Uterus (tissue), 2 donors: ENCODE measurements around the gene SEMA3E.

Source experiments
- POLR2A ChIP-seq, 2 donors: fragments of 450-650 bp; IDR thresholded peaks; one replicate each; pipeline ENCODE4 v1.6.1; 2016; ENCODE audit warnings: antibody characterized with exemption in 2 of 2, mild to moderate bottlenecking in 1 of 2, moderate library complexity in 1 of 2
- TF ChIP-seq, protein P1 (sequence below), 4 experiments: fragments of 200-600 bp in 2 of 4; fragments of 450-650 bp in 2 of 4; sonication (generic) in 2 of 4; IDR thresholded peaks; one replicate each; pipeline ENCODE4 v1.5.1; 2016 to 2019; ENCODE audit warnings: antibody characterized with exemption in 4 of 4, mild to moderate bottlenecking in 2 of 4, moderate library complexity in 1 of 4

DNA sequence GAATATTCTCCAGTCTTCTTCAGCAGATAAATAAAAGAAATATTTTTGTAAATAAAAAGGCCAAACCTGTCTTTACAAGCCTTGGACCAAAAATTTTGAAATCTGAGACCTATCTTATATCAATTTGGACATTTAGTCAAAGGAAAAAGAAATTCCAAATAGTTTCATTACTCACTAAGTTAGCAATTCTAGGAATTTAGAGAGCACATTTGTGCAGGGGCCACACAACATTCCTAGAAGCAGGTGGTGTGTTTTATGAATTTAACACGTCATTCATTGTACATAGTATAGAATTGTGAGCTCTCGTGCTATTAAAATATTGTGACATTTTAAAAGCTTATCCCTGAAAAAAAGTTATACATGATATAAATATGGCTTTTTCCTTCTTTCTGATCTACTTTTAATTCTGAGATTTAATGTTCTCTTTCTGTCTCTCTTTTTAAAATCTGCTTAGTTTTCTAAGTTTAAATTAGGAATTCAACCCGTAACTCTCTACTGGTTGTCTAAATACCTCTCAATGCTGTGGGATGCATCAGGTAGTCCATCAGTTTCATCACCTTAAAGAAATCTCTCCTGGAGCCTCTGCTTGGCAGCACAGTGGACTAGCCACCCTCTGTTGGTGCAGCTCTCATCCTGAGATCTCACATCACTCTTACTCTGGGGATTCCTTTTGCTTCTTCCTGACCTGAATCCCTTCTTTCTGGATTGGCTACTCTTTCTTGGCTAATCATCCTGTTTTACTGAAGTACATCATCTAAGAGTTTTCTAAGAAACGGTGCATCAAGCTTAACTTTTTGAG is 124.5 kb downstream of the SEMA3E start:
- TF ChIP-seq, protein P1, sequence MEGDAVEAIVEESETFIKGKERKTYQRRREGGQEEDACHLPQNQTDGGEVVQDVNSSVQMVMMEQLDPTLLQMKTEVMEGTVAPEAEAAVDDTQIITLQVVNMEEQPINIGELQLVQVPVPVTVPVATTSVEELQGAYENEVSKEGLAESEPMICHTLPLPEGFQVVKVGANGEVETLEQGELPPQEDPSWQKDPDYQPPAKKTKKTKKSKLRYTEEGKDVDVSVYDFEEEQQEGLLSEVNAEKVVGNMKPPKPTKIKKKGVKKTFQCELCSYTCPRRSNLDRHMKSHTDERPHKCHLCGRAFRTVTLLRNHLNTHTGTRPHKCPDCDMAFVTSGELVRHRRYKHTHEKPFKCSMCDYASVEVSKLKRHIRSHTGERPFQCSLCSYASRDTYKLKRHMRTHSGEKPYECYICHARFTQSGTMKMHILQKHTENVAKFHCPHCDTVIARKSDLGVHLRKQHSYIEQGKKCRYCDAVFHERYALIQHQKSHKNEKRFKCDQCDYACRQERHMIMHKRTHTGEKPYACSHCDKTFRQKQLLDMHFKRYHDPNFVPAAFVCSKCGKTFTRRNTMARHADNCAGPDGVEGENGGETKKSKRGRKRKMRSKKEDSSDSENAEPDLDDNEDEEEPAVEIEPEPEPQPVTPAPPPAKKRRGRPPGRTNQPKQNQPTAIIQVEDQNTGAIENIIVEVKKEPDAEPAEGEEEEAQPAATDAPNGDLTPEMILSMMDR (IDR thresholded peaks at IDR 0.05) = no peak
- no peak for TF ChIP-seq POLR2A (IDR thresholded peaks at IDR 0.05)
